Lung (tissue), 12 donors: ENCODE results near the gene TSPAN17. TPM values are rescaled to one million over a fixed set of nuclear protein-coding genes. Genes with fewer than 3 reads are reported as not detected.

Experiments
- ATAC-seq: fragments of 200-7000 bp; cut with Tn5 transposase; one replicate; pipeline ENCODE4 v1.9.1; 2020; ENCODE audit warnings: moderate number of reproducible peaks; ENCODE audit not compliant: insufficient read depth, low FRiP score
- DNase-seq, 3 donors: peaks; one replicate each; pipeline ENCODE4 v3.0.0-alpha.2; 2013 to 2017
- H3K27ac ChIP-seq, 2 donors: one replicate each; pipeline ENCODE4 v1.5.1; 2013; ENCODE audit warnings: mild to moderate bottlenecking in 2 of 2, moderate library complexity in 2 of 2, control low read depth in 1 of 2, inconsistent platforms in 1 of 2, low read depth in 1 of 2, low read length in 1 of 2
- H3K27me3 ChIP-seq, 3 donors: one replicate each; pipeline ENCODE4 v1.5.1; 2013; ENCODE audit warnings: low read length in 2 of 3; ENCODE audit not compliant: control insufficient read depth in 3 of 3, insufficient read depth in 3 of 3
- H3K36me3 ChIP-seq, 4 donors: one replicate each; pipeline ENCODE4 v1.5.1; 2013; ENCODE audit warnings: low read length in 4 of 4, mild to moderate bottlenecking in 1 of 4, moderate library complexity in 1 of 4; ENCODE audit not compliant: control insufficient read depth in 4 of 4, insufficient read depth in 4 of 4
- H3K4me1 ChIP-seq, 5 donors: one replicate each; pipeline ENCODE4 v1.5.1; 2013; ENCODE audit warnings: low read length in 5 of 5, mild to moderate bottlenecking in 2 of 5, moderate library complexity in 1 of 5; ENCODE audit not compliant: control insufficient read depth in 5 of 5, insufficient read depth in 5 of 5
- H3K4me3 ChIP-seq: one replicate; pipeline ENCODE4 v1.5.1; 2013; ENCODE audit warnings: mild to moderate bottlenecking, control low read depth, moderate library complexity
- H3K9ac ChIP-seq, 2 donors: one replicate each; pipeline ENCODE4 v1.5.1; 2013; ENCODE audit warnings: low read length in 2 of 2, control low read depth in 1 of 2; ENCODE audit not compliant: insufficient read depth in 1 of 2
- H3K9me3 ChIP-seq, 4 donors: one replicate each; pipeline ENCODE4 v1.5.1; 2013; ENCODE audit warnings: low read length in 3 of 4, mild to moderate bottlenecking in 1 of 4, moderate library complexity in 1 of 4; ENCODE audit not compliant: control insufficient read depth in 4 of 4, insufficient read depth in 3 of 4
- WGBS, 2 donors: extraction: QIAGEN DNeasy Blood & Tissue Kit; methylation state at CpG; one replicate each; pipeline ENCODE4 v1.1.7; 2013; 5-methylcytosine and 5-hydroxymethylcytosine counted together
- polyA plus RNA-seq, 2 donors: library from polyadenylated mRNA; stranded (reverse); fragments of 200-250 nt; gene quantifications; one replicate each; pipeline ENCODE4 v1.2.1, GENCODE V29; 2013
- total RNA-seq, 2 donors: library from RNA; depleted of rRNA in 1 of 2; stranded (reverse); fragments of >200 nt in 1 of 2; gene quantifications; one replicate each; pipeline ENCODE4 v1.2.1, GENCODE V29; 2014 to 2021
- TF ChIP-seq, protein P1 (sequence below): IDR thresholded peaks from 2 replicates; pipeline ENCODE4 v1.5.1; 2012; ENCODE audit warnings: mild to moderate bottlenecking; ENCODE audit errors: control extremely low read depth, extremely low read depth
- donor health status: control.
- donor health status: control.
- donor health status: Bipolar disorder and iron deficiency.
- donor health status: healthy.
- donor health status: DM: yes; HTN: yes; CAD: no.

TSPAN17 gene
- total and polyA plus RNA-seq, 4 donors = 14.8 to 37.4 (median 27.8) TPM

DNA sequence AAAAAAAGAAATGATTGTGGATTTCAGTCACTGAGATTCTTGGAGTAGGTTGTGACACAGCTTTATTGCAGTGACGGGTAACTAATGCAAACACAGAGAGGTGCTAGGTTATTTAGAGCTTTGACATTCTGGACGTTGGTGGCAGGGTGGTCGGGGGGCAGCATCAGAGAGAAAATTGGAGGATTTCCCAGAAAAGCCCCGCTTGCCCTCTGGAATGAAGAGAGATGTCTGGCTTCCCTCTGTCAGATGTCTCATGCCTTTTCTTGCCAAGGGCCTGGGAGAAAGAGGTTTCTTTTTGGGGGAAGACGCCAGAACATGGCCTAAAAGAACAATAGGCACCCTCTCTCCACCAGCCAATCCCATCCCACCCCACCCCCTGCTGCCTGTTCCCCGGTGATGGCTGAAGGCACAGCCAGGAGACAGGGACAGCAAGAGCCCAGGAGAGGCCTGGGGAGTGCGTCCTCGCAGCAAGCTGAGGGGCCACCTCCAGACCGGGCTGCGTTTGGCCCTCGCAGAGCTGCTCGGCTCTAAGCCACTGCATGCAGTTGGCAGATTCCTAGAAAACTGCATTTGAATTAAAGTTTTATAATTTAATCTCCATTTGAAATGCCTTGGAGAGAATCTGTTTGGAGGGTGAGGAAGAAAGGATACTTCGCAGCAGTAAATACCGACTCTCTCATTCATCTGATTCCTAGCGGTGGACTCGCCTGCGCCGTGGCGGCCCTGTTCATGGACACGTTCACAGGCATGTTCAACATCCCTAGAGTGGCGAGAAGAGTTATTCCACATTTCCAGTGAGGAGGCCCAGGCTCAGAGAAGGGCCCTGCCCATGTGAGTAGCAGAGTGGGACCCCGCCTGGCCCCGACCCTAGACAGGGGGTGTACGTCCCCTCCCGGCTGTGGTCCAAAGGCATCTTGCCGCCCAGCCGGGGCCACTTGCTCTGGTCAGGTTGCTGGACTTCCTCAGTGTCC lies 55.7 kb downstream of the TSPAN17 start:
- no peaks in the 10 kb centered on the region for H3K9me3 ChIP-seq
- peak; percentile 16 to 51 (median 38) for DNase-seq
- WGBS, 2 donors = 70 to 76% methylated on average over 27 of the region's 27 CpGs
- peaks cover 3 to 8% (median 5%) of the 10 kb centered on the region in 3 donors for H3K27me3 ChIP-seq
- H3K4me3 ChIP-seq = no peak overlapping the region
- no peak for ATAC-seq
- H3K4me1 ChIP-seq = peaks cover 0 to 10% (median 0%) of the 10 kb centered on the region in 5 donors
- H3K9ac ChIP-seq = no peak overlapping the region
- H3K27ac ChIP-seq = no peak overlapping the region
- no peaks in the 10 kb centered on the region for H3K36me3 ChIP-seq
- TF ChIP-seq, protein P1, sequence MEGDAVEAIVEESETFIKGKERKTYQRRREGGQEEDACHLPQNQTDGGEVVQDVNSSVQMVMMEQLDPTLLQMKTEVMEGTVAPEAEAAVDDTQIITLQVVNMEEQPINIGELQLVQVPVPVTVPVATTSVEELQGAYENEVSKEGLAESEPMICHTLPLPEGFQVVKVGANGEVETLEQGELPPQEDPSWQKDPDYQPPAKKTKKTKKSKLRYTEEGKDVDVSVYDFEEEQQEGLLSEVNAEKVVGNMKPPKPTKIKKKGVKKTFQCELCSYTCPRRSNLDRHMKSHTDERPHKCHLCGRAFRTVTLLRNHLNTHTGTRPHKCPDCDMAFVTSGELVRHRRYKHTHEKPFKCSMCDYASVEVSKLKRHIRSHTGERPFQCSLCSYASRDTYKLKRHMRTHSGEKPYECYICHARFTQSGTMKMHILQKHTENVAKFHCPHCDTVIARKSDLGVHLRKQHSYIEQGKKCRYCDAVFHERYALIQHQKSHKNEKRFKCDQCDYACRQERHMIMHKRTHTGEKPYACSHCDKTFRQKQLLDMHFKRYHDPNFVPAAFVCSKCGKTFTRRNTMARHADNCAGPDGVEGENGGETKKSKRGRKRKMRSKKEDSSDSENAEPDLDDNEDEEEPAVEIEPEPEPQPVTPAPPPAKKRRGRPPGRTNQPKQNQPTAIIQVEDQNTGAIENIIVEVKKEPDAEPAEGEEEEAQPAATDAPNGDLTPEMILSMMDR = no peak

DNA sequence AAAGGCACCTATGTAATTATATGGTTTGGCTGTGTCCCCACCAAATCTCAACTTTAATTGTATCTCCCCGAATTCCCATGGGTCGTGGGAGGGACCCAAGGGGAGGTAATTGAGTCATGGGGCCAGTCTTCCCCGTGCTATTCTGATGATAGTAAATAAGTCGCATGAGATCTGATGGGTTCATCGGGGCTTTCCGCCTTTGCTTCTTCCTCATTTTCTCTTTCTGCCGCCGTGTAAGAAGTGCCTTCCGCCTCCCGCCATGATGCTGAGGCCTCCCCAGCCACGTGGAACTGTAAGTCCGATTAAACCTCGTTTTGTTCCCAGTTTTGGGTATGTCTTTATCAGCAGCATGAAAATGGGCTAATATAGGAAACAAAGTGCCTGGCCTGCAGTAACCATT lies 56.6 kb downstream of the TSPAN17 start:
- H3K9ac ChIP-seq = no peak overlapping the region

DNA sequence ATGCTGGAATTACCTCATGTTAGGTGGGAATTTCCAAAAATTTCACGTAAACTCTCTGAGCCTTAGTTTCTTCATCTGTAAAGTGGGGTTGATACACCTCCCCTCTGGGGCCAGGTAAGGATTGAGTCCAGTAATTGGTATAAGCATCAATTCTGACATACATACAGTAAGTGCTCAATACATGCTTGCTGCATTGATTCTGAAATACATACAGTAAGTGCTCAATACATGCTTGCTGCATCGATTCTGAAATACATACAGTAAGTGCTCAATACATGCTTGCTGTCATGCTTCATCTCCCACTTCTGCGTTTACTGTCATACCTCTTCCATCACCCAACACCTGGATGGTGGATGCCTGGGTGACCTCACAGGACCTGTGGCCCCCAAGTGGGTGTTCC lies 57.1 kb downstream of the TSPAN17 start:
- Histone ChIP-seq H3K4me1 (peaks cover 0 to 10% (median 0%) of the 10 kb centered on the region in 5 donors), H3K9me3 (no peaks in the 10 kb centered on the region), H3K9ac (no peak overlapping the region), H3K27me3 (peaks cover 0 to 5% (median 4%) of the 10 kb centered on the region in 3 donors), H3K36me3 (no peaks in the 10 kb centered on the region), H3K27ac (no peak overlapping the region), H3K4me3 (no peak overlapping the region)
- WGBS, 2 donors = 84 to 92% methylated on average over 3 of the region's 3 CpGs
- no peak for ATAC-seq
- TF ChIP-seq, protein P1 = no peak
- no peak for DNase-seq

More for the DNA sequence above, 56.6 kb downstream of the TSPAN17 start:
- Histone ChIP-seq H3K36me3 (no peaks in the 10 kb centered on the region), H3K27ac (no peak overlapping the region), H3K9me3 (no peaks in the 10 kb centered on the region), H3K4me1 (peaks cover 0 to 10% (median 0%) of the 10 kb centered on the region in 5 donors), H3K27me3 (peaks cover 3 to 5% (median 4%) of the 10 kb centered on the region in 3 donors), H3K4me3 (no peak overlapping the region)
- WGBS, 2 donors = 83 to 88% methylated on average over 13 of the region's 13 CpGs
- DNase-seq (no peak), ATAC-seq (no peak)
- TF ChIP-seq, protein P1 = no peak
